H9 (cell line): ENCODE measurements around the gene LIG4. TPM values are rescaled to one million over a fixed set of nuclear protein-coding genes. Genes with fewer than 3 reads are reported as not detected.

Experiments
- DNase-seq: peaks from one replicate; pipeline ENCODE4 v3.0.0-alpha.2; 2017
- H2AFZ ChIP-seq: one replicate; pipeline ENCODE4 v1.6.1; 2013; ENCODE audit warnings: mild to moderate bottlenecking, low read length, control low read depth, moderate library complexity
- H2AK5ac ChIP-seq: 2 replicates; pipeline ENCODE4 v1.6.1; 2013; ENCODE audit warnings: low read length, control low read depth, mixed read lengths; ENCODE audit not compliant: insufficient read length
- H2BK120ac ChIP-seq: one replicate; pipeline ENCODE4 v1.6.1; 2013; ENCODE audit warnings: low read depth, mild to moderate bottlenecking, low read length, control low read depth, inconsistent platforms; ENCODE audit not compliant: poor library complexity, severe bottlenecking
- H2BK12ac ChIP-seq: 2 replicates; pipeline ENCODE4 v1.6.1; 2013; ENCODE audit warnings: low read length, control low read depth, mixed read lengths, low read depth; ENCODE audit not compliant: insufficient read length
- H2BK15ac ChIP-seq: 2 replicates; pipeline ENCODE4 v1.6.1; 2013; ENCODE audit warnings: low read depth, low read length, control low read depth
- H2BK20ac ChIP-seq: one replicate; pipeline ENCODE4 v1.6.1; 2013; ENCODE audit warnings: low read depth, mild to moderate bottlenecking, low read length, control low read depth, inconsistent platforms; ENCODE audit not compliant: poor library complexity, severe bottlenecking
- H2BK5ac ChIP-seq: 2 replicates; pipeline ENCODE4 v1.6.1; 2013; ENCODE audit warnings: low read length, control low read depth, mixed read lengths; ENCODE audit not compliant: insufficient read length
- H3K14ac ChIP-seq: 2 replicates; pipeline ENCODE4 v1.6.1; 2013; ENCODE audit warnings: low read length, control low read depth; ENCODE audit not compliant: insufficient read depth
- H3K18ac ChIP-seq: 2 replicates; pipeline ENCODE4 v1.6.1; 2013; ENCODE audit warnings: low read depth, mild to moderate bottlenecking, mixed read lengths, low read length, control low read depth; ENCODE audit not compliant: insufficient read length
- H3K23ac ChIP-seq: 2 replicates; pipeline ENCODE4 v1.6.1; 2013; ENCODE audit warnings: low read length, control low read depth, mixed read lengths, low read depth; ENCODE audit not compliant: insufficient read length
- H3K23me2 ChIP-seq: 2 replicates; pipeline ENCODE4 v1.6.1; 2013; ENCODE audit warnings: low read depth, mild to moderate bottlenecking, mixed read lengths, low read length, control low read depth; ENCODE audit not compliant: insufficient read length, poor library complexity, severe bottlenecking
- H3K27ac ChIP-seq: 2 replicates; pipeline ENCODE4 v1.5.1; 2013; ENCODE audit warnings: low read length, control low read depth, mixed read lengths, low read depth; ENCODE audit not compliant: insufficient read length
- H3K27me3 ChIP-seq: 2 replicates; pipeline ENCODE4 v1.6.1; 2013; ENCODE audit warnings: low read length, control low read depth, inconsistent platforms; ENCODE audit not compliant: insufficient read depth
- H3K4ac ChIP-seq: 2 replicates; pipeline ENCODE4 v1.6.1; 2013; ENCODE audit warnings: low read depth, mild to moderate bottlenecking, control low read depth, inconsistent platforms, low read length, moderate library complexity
- H3K4me1 ChIP-seq: 2 replicates; pipeline ENCODE4 v1.6.1; 2013; ENCODE audit warnings: low read length, control low read depth, inconsistent platforms; ENCODE audit not compliant: insufficient read depth
- H3K4me2 ChIP-seq: 2 replicates; pipeline ENCODE4 v1.6.1; 2013; ENCODE audit warnings: low read length, control low read depth, mixed read lengths; ENCODE audit not compliant: insufficient read length, insufficient read depth
- H3K56ac ChIP-seq: 2 replicates; pipeline ENCODE4 v1.6.1; 2013; ENCODE audit warnings: low read depth, mild to moderate bottlenecking, mixed read lengths, low read length, control low read depth; ENCODE audit not compliant: insufficient read length
- H3K79me1 ChIP-seq: 2 replicates; pipeline ENCODE4 v1.6.1; 2013; ENCODE audit warnings: low read depth, mild to moderate bottlenecking, moderate library complexity, low read length, control low read depth, inconsistent platforms; ENCODE audit not compliant: insufficient read depth, poor library complexity, severe bottlenecking
- H3K79me2 ChIP-seq: 2 replicates; pipeline ENCODE4 v1.6.1; 2013; ENCODE audit warnings: low read length, control low read depth, inconsistent platforms; ENCODE audit not compliant: insufficient read depth
- H3K9ac ChIP-seq: 2 replicates; pipeline ENCODE4 v1.6.1; 2013; ENCODE audit warnings: low read length, control low read depth, mixed read lengths; ENCODE audit not compliant: insufficient read length; ENCODE audit errors: extremely low read depth
- H3K9me3 ChIP-seq: one replicate; pipeline ENCODE4 v1.6.1; 2013; ENCODE audit warnings: low read depth, low read length, inconsistent platforms; ENCODE audit not compliant: control insufficient read depth
- H3T11ph ChIP-seq: one replicate; pipeline ENCODE4 v1.6.1; 2013; ENCODE audit warnings: mild to moderate bottlenecking, low read length, control low read depth, inconsistent platforms
- H4K20me1 ChIP-seq: one replicate; pipeline ENCODE4 v1.6.1; 2013; ENCODE audit not compliant: control insufficient read depth, insufficient read length, insufficient read depth
- H4K5ac ChIP-seq: 2 replicates; pipeline ENCODE4 v1.6.1; 2013; ENCODE audit warnings: low read depth, mild to moderate bottlenecking, mixed read lengths, low read length, control low read depth; ENCODE audit not compliant: insufficient read length
- H4K8ac ChIP-seq: replicated peaks from 2 replicates; pipeline ENCODE4 v1.6.1; 2013; ENCODE audit warnings: low read length, control low read depth, mixed read lengths, low read depth; ENCODE audit not compliant: insufficient read length
- H4K91ac ChIP-seq: 2 replicates; pipeline ENCODE4 v1.6.1; 2013; ENCODE audit warnings: low read depth, mild to moderate bottlenecking, moderate library complexity, mixed read lengths, low read length, control low read depth; ENCODE audit not compliant: insufficient read length
- H3K27ac Mint-ChIP-seq, 3 experiments: 2 replicates in 2 of 3; 3 replicates in 1 of 3; pipeline ENCODE4 v1.8.0; 2020 to 2021; ENCODE audit warnings: mixed read lengths in 3 of 3, mild to moderate bottlenecking in 1 of 3, moderate library complexity in 1 of 3
- H3K27me3 Mint-ChIP-seq: 2 replicates; pipeline ENCODE4 v1.8.0; 2021; ENCODE audit warnings: low read depth, mild to moderate bottlenecking, moderate library complexity, mixed read lengths
- H3K36me3 Mint-ChIP-seq, 3 experiments: 2 replicates in 2 of 3; 3 replicates in 1 of 3; pipeline ENCODE4 v1.8.0; 2020 to 2021; ENCODE audit warnings: low read depth in 3 of 3, mixed read lengths in 3 of 3; ENCODE audit not compliant: insufficient read depth in 1 of 3
- H3K4me1 Mint-ChIP-seq, 2 experiments: 2 replicates each; pipeline ENCODE4 v1.8.0; 2020; ENCODE audit warnings: mixed read lengths in 2 of 2
- H3K4me3 Mint-ChIP-seq, 2 experiments: 2 replicates in 1 of 2; 3 replicates in 1 of 2; pipeline ENCODE4 v1.8.0; 2020 to 2021; ENCODE audit warnings: mild to moderate bottlenecking in 2 of 2, mixed read lengths in 2 of 2, moderate library complexity in 1 of 2
- H3K9me3 Mint-ChIP-seq, 2 experiments: 2 replicates in 1 of 2; 3 replicates in 1 of 2; pipeline ENCODE4 v1.8.0; 2020; ENCODE audit warnings: mild to moderate bottlenecking in 2 of 2, mixed read lengths in 2 of 2, moderate library complexity in 1 of 2
- WGBS: extraction: QIAGEN DNeasy Blood & Tissue Kit; methylation state at CpG from one replicate; pipeline ENCODE4 v1.1.7; 2013; ENCODE audit warnings: missing lambda C conversion rate, low lambda C conversion rate, mixed read lengths; ENCODE audit not compliant: insufficient read length; ENCODE audit errors: extremely low coverage; 5-methylcytosine and 5-hydroxymethylcytosine counted together
- total RNA-seq: library from RNA; stranded (reverse); gene quantifications from 2 replicates; pipeline ENCODE4 v1.2.1, GENCODE V29; 2021
- TF ChIP-seq, protein P1 (sequence below): fragments of 200-600 bp; sonication (generic); conservative IDR thresholded peaks from 3 replicates; pipeline ENCODE4 v1.8.0; 2021; ENCODE audit warnings: antibody characterized with exemption, mild to moderate bottlenecking

Gene LIG4
- total RNA-seq, 1 experiment from 2014 or later: 5.6 TPM

DNA sequence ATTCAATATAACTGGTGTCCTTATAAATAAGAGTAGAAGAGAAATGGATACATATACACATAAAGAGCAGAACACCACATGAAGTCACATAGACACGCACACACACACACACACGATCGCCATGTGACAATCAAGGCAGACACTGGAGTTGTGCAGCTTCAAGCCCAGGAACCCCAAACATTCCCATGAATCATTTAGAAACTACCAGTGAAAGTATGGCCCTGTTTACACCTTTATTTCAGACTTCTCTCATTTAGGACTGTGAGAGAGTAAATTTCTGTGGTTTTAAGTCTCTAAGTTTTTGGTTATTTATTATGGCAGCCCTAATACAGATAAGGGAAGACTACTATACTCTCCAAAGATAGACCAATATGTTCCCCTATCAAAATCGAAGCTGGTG is 33.8 kb upstream of the LIG4 start:
- H2BK5ac ChIP-seq: no peak overlapping the region
- no peak overlapping the region for H3K4me2 ChIP-seq
- no peaks in the 10 kb centered on the region for H3K79me1 ChIP-seq
- Mint-ChIP-seq H3K4me1 (no peaks in the 10 kb centered on the region), H3K36me3 (no peaks in the 10 kb centered on the region; a peak in 2 of 7 replicates), H3K27ac (no peak overlapping the region), H3K27me3 (no peaks in the 10 kb centered on the region; the same call in 1 of the 2 replicates), H3K9me3 (peaks cover 0 to 5% of the 10 kb centered on the region in 2 experiments; a peak in 2 of 5 replicates), H3K4me3 (no peak overlapping the region)
- H3K4me1 ChIP-seq: no peaks in the 10 kb centered on the region
- WGBS: no CpG with 5 or more reads among the region's 4 CpGs
- no peak overlapping the region for H4K8ac ChIP-seq
- no peak overlapping the region for H2BK12ac ChIP-seq
- TF ChIP-seq, protein P1, sequence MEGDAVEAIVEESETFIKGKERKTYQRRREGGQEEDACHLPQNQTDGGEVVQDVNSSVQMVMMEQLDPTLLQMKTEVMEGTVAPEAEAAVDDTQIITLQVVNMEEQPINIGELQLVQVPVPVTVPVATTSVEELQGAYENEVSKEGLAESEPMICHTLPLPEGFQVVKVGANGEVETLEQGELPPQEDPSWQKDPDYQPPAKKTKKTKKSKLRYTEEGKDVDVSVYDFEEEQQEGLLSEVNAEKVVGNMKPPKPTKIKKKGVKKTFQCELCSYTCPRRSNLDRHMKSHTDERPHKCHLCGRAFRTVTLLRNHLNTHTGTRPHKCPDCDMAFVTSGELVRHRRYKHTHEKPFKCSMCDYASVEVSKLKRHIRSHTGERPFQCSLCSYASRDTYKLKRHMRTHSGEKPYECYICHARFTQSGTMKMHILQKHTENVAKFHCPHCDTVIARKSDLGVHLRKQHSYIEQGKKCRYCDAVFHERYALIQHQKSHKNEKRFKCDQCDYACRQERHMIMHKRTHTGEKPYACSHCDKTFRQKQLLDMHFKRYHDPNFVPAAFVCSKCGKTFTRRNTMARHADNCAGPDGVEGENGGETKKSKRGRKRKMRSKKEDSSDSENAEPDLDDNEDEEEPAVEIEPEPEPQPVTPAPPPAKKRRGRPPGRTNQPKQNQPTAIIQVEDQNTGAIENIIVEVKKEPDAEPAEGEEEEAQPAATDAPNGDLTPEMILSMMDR: no peak
- H3K23ac ChIP-seq: no peak overlapping the region
- H4K20me1 ChIP-seq: no peaks in the 10 kb centered on the region
- no peak overlapping the region for H3K4ac ChIP-seq
- H3K27me3 ChIP-seq: no peaks in the 10 kb centered on the region
- H3K9ac ChIP-seq: no peak overlapping the region
- no peak overlapping the region for H3K18ac ChIP-seq
- no peak overlapping the region for H2BK20ac ChIP-seq
- H4K91ac ChIP-seq: no peak overlapping the region
- H3K23me2 ChIP-seq: no peaks in the 10 kb centered on the region
- H2BK15ac ChIP-seq: no peak overlapping the region
- H2BK120ac ChIP-seq: no peak overlapping the region
- no peaks in the 10 kb centered on the region for H3K9me3 ChIP-seq
- no peak for DNase-seq
- no peak overlapping the region for H3T11ph ChIP-seq
- H4K5ac ChIP-seq: no peak overlapping the region
- no peaks in the 10 kb centered on the region for H3K79me2 ChIP-seq
- no peak overlapping the region for H3K56ac ChIP-seq
- H2AK5ac ChIP-seq: no peak overlapping the region
- H2AFZ ChIP-seq: no peak overlapping the region
- no peak overlapping the region for H3K14ac ChIP-seq
- no peak overlapping the region for H3K27ac ChIP-seq
